GM12891 (cell line): ENCODE data around the gene DENND1A.

Source experiments
- DNase-seq: peaks from one replicate; pipeline ENCODE4 v3.0.0; 2011; ENCODE audit warnings: low spot score; ENCODE audit not compliant: insufficient read length
- FAIRE-seq: peaks from 2 replicates; lab custom pipeline; 2011; peaks lifted over from hg19 to GRCh38; lab: Jason Lieb, UNC
- PAX5 ChIP-seq: IDR thresholded peaks from 2 replicates; pipeline ENCODE4 v1.6.1; 2011; ENCODE audit warnings: low read length, moderate library complexity, mild to moderate bottlenecking; ENCODE audit not compliant: insufficient read depth, severe bottlenecking
- POLR2A ChIP-seq: IDR thresholded peaks from 2 replicates; pipeline ENCODE4 v1.6.1; 2011; ENCODE audit warnings: low read depth, low read length, control low read depth
- POLR2AphosphoS5 ChIP-seq: IDR thresholded peaks from 2 replicates; pipeline ENCODE4 v1.6.1; 2011; ENCODE audit warnings: low read depth, low read length, control low read depth
- POU2F2 ChIP-seq: IDR thresholded peaks from 2 replicates; pipeline ENCODE4 v1.6.1; 2011; ENCODE audit warnings: low read depth, mild to moderate bottlenecking, control low read depth, low read length, moderate library complexity
- SPI1 ChIP-seq: IDR thresholded peaks from 2 replicates; pipeline ENCODE4 v1.6.1; 2011; ENCODE audit warnings: low read depth, low read length, control low read depth
- TAF1 ChIP-seq: IDR thresholded peaks from 2 replicates; pipeline ENCODE4 v1.6.1; 2011; ENCODE audit warnings: low read depth, low read length, control low read depth

DENND1A gene

DNA sequence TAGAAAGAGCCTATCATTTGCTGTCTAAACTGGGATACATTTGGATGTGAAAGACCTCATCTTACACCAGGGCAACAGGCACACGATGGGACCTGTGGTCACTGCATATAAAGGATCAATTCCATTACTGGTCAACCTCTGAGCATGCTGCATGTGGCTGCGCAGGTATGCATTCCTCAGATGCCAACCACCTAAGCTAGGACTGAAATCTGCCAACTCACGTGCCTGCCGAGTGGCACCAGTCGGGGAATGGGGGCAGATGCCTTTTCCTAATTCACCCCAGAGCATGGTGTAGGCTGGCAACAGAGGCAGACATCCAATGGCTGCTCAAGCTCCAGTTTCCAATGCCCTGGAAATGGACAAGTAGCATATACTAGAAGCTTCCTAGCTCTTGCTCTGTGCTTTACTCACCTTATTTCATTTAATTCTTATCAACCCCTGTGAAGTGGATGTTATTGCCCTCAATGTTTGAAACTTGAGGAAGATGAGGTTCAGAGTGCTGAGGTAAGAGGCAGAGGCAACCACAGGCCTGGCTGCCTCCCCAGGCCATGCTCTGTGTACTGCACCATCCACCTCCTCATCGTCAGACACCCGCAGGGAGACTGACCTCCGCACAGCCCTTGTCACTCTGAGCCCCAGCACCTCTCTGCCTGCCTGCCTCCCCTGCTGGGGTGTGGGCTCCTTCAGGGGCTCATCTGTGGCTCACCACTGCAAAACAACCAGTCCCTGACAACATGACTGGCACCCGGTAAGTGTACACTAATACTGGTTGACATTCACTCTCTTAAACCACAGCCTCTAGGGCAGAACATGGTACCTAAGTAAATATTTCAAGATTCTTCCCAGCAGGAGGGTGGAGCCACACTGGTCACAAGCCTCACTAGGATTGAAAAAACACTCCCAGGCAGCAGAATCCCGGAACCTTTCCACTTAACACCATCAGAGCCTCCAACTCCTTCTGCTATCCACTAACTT lies 345.4 kb downstream of the DENND1A start:
- DNase-seq (no peak), FAIRE-seq (no peak)
- TF ChIP-seq SPI1 = no peak
- TF ChIP-seq TAF1 = no peak
- TF ChIP-seq POU2F2 = no peak
- no peak for TF ChIP-seq PAX5
- no peak for TF ChIP-seq POLR2A
- no peak for TF ChIP-seq POLR2AphosphoS5

DNA sequence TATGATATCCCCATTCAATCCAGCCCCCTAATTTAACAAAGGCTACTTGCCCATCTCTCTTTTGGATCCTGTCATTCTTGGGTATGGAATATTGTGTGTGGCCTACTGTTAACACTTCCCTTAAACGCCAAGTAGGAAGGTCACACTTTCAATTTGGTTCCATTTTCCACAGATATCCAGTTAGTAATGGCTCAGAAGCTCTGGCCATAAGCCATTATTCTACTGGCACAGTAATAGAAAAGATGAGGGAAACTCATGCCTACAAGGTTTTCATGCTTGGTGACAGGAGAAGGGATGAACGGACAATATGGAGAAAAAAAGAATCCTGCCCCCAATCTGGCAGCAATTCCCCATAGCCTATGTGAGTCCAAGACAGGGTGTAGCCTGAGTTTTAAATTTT lies 346.3 kb downstream of the DENND1A start:
- TF ChIP-seq PAX5 (no peak), POLR2AphosphoS5 (no peak), SPI1 (no peak), POU2F2 (no peak), TAF1 (no peak), POLR2A (no peak)
- DNase-seq (no peak), FAIRE-seq (no peak)

DNA sequence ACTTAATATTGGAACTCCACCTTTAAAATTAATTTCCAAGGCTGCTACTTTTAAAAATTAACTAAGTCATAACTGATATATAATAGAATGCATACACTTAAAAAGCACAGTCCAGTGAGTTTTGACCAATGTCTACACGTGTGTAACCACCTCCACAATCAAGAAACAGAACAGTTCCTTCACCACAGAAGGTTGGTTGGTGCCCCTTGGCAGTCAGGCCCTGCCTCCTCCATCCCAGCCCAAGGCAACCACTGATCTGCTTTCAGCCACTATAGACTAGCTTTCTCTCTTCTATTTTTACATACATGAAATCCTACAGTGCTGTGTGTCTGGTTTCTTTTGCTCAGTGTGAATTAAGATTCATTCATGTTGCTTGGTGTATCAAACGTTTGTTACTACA lies 358.7 kb downstream of the DENND1A start:
- TF ChIP-seq POU2F2 (no peak), SPI1 (no peak), PAX5 (no peak), TAF1 (no peak), POLR2AphosphoS5 (no peak), POLR2A (no peak)
- peak; percentile 61 for FAIRE-seq
- no peak for DNase-seq

DNA sequence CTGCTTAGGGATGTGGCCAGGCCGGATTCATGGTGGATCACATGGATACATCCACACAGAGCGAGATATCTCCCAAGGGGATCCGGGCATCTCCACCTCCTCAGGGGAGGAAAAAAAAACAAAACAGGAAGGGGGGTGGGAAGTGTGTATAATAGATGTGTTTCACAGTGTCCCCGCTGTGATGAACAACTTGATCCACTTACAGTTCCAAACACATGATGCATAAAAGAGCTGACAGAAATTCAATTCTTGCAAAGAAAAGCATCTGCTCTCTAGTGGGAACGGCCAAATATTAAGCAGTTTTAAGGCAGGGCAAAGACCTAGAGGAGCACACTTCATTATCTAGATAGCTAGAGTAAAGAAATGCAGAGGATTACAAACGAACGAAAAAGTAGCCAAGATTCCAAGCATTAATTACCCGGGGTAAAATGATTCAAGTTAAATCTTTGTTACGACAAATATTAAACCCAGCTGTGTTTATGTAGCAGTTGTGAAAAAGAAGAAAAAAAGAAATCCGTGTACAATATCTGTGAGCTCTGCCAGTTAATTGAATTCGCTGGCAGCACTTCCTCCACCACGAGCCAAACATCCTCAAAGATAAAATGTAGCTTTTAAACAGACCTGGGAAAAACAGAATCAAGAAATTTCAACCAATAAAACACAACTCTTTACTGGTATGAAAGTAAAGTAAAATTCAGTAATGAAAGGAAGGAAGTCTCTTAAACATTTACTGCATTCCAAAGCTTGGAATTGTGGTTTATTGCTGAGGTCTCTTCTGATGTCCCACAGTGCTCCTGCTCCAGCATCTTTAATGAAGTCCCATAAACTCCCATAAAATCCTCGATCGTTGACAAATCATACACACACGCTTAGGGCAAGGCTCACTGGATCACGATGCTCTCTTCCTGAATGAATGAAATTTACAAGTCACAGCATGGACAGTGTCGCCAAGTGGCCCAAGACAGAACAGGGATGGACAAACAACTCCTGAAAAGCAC lies 360.9 kb downstream of the DENND1A start:
- TF ChIP-seq PAX5 = no peak
- no peak for TF ChIP-seq POLR2AphosphoS5
- no peak for TF ChIP-seq POU2F2
- TF ChIP-seq SPI1 = no peak
- no peak for TF ChIP-seq TAF1
- TF ChIP-seq POLR2A = no peak
- DNase-seq (no peak), FAIRE-seq (no peak)

DNA sequence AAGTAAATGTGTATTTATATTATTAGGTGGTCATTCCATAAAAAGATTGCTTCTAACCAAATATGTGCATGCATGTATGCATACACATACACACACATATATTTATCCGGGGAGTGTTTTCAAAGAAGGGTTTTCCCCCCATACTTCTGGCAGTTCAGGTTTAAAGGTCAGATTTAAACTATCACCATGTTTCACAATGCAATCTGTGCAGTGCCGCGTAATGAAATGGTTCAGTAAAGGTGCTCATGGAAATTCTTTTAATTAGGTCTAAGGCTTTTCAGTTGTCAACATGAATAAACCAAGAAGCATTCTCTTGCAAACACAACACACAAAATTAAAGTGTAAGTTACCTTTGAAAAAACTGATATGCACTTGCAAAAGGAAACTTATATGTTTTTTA lies 362.9 kb downstream of the DENND1A start:
- FAIRE-seq (peak; percentile 16), DNase-seq (no peak)
- TF ChIP-seq POLR2A (no peak), TAF1 (no peak), POU2F2 (no peak), POLR2AphosphoS5 (no peak), PAX5 (no peak)

DNA sequence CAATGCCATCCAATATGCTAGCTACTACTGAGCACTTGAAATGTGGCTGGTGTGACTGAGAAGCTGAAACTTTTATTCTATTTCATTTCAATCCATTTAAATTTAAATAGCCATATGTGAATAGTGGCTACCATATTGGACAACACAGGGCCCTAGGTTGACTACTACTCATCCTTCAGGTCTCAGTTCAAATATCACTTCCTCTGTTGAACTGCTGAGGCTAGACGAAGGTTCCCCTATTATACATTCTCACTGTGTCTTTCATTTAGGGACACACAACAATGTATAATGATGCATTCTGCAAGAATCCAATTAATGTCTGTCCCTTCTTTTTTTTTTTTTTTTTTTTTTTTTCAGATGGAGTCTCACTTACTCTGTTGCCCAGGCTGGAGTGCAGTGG lies 365.3 kb downstream of the DENND1A start:
- no peak for FAIRE-seq
- DNase-seq = no peak
- no peak for TF ChIP-seq POLR2A
- TF ChIP-seq PAX5 = no peak
- TF ChIP-seq POU2F2 = no peak
- no peak for TF ChIP-seq POLR2AphosphoS5
- TF ChIP-seq SPI1 = peak; percentile 73
- no peak for TF ChIP-seq TAF1

DNA sequence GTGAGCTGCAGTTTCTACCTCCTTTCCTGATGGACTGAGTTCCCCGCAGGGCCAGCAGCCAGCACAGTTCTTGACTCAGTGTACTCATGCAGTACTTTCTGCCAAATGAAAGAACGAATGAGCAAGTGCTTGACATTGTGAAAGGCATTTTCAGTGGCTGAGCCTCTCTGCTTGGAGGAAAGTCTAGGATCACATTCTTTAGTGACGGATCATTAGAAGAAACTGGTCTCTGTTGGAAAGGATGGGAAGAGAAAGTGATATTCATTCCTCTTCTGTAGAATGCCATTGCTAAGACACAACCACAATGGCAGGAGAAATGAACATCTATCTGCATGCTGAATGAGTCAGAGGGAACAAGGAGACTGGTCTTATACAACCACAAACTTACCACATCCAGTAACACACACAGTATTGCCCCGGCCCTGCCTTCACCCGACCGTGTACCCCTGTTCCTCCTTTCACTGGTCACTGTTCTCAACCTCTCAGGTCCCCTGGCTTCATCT lies 367.0 kb downstream of the DENND1A start:
- peak; percentile 61; the same call in 1 of the 2 replicates for TF ChIP-seq SPI1
- TF ChIP-seq TAF1 = no peak
- DNase-seq (peak; percentile 23), FAIRE-seq (peak; percentile 84)

DNA sequence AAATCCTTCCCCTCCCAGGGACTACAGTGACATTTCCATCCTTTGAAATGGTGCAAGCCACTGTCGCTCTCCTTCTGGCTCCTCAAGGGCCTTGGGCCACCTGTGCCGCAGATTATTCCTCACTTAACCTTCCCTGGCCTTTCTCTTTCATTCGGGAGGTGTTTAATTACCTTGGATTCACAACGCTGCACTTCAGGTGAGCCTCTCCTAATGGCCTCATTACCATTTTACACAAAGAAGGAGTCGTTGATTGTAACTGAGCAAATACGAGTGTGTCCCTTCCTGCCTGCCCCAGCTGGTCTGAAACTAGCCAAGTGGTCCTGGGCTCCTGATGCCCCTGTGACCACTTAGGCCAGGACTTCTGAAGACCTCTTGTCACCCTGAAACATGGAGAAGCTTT lies 368.9 kb downstream of the DENND1A start:
- DNase-seq = no peak
- TF ChIP-seq SPI1 = no peak
- TF ChIP-seq PAX5 = no peak
- no peak for TF ChIP-seq TAF1
- no peak for TF ChIP-seq POU2F2
- no peak for TF ChIP-seq POLR2AphosphoS5
- TF ChIP-seq POLR2A = no peak
- no peak for FAIRE-seq
